WTC11 (cell line): Measurements from ENCODE around the gene FALEC. TPM values are rescaled to one million over a fixed set of nuclear protein-coding genes. Genes with fewer than 3 reads are reported as not detected.

Source experiments
- ATAC-seq: fragments of 200-7000 bp; cut with Tn5 transposase; 2 replicates; pipeline ENCODE4 v1.10.0; 2021; ENCODE audit warnings: mild to moderate bottlenecking, moderate library complexity
- CTCF ChIA-PET: fragments of 300-600 bp; sonication (Branson Sonifier 250); formaldehyde crosslinking; loops from one replicate; lab custom pipeline; 2021; ENCODE audit warnings: antibody characterized with exemption; lab: Charles Lee
- POLR2A ChIA-PET: fragments of 350-600 bp; sonication (Branson Sonifier 250); formaldehyde crosslinking; loops from one replicate; lab custom pipeline; 2021; ENCODE audit warnings: antibody characterized with exemption; lab: Charles Lee
- DNase-seq: peaks from one replicate; pipeline ENCODE4 v3.0.0; 2021; ENCODE audit warnings: low spot score
- H3K27ac Mint-ChIP-seq: 2 replicates; pipeline ENCODE4 v1.8.0; 2021; ENCODE audit warnings: mixed read lengths
- H3K27me3 Mint-ChIP-seq: 2 replicates; pipeline ENCODE4 v1.8.0; 2021; ENCODE audit warnings: low read depth, mild to moderate bottlenecking, moderate library complexity, mixed read lengths
- H3K36me3 Mint-ChIP-seq: 2 replicates; pipeline ENCODE4 v1.8.0; 2021; ENCODE audit warnings: mixed read lengths
- H3K4me1 Mint-ChIP-seq: 2 replicates; pipeline ENCODE4 v1.8.0; 2022; ENCODE audit warnings: mixed read lengths
- H3K4me3 Mint-ChIP-seq: 2 replicates; pipeline ENCODE4 v1.8.0; 2021; ENCODE audit warnings: mild to moderate bottlenecking, moderate library complexity, mixed read lengths
- H3K9me3 Mint-ChIP-seq: 2 replicates; pipeline ENCODE4 v1.8.0; 2021; ENCODE audit warnings: mixed read lengths
- CBFB ChIP-seq: sonication (generic); formaldehyde crosslinking; IDR thresholded peaks from 2 replicates; pipeline ENCODE4 v1.8.1; 2022; ENCODE audit warnings: mild to moderate bottlenecking, low read depth, missing genetic modification reagents
- CREM ChIP-seq: sonication (generic); formaldehyde crosslinking; IDR thresholded peaks from 2 replicates; pipeline ENCODE4 v1.8.1; 2022; ENCODE audit warnings: mild to moderate bottlenecking, missing genetic modification reagents, moderate library complexity
- ELF4 ChIP-seq: sonication (generic); formaldehyde crosslinking; IDR thresholded peaks from 2 replicates; pipeline ENCODE4 v1.8.1; 2022; ENCODE audit warnings: low read depth, mild to moderate bottlenecking, moderate library complexity, missing genetic modification reagents
- EMX1 ChIP-seq: fragments of 250-450 bp; sonication (Bioruptor Pico); IDR thresholded peaks from 2 replicates; pipeline ENCODE4 v1.8.0; 2021; ENCODE audit warnings: mild to moderate bottlenecking
- FOXK1 ChIP-seq: sonication (generic); formaldehyde crosslinking; IDR thresholded peaks from 2 replicates; pipeline ENCODE4 v1.8.0; 2022; ENCODE audit warnings: mild to moderate bottlenecking, moderate library complexity, missing genetic modification reagents
- NFYB ChIP-seq: sonication (generic); formaldehyde crosslinking; conservative IDR thresholded peaks from 2 replicates; pipeline ENCODE4 v1.8.0; 2022; ENCODE audit warnings: low read depth, missing genetic modification reagents
- NR1H2 ChIP-seq: sonication (generic); formaldehyde crosslinking; IDR thresholded peaks from 2 replicates; pipeline ENCODE4 v1.9.0; 2021; ENCODE audit warnings: mild to moderate bottlenecking, moderate library complexity, missing genetic modification reagents
- RELA ChIP-seq: sonication (generic); formaldehyde crosslinking; IDR thresholded peaks from 2 replicates; pipeline ENCODE4 v1.8.1; 2022; ENCODE audit warnings: missing genetic modification reagents, mild to moderate bottlenecking, borderline replicate concordance
- RORB ChIP-seq: fragments of 250-450 bp; sonication (Bioruptor Pico); IDR thresholded peaks from 2 replicates; pipeline ENCODE4 v1.9.0; 2021; ENCODE audit warnings: mild to moderate bottlenecking
- SOX15 ChIP-seq: fragments of 250-450 bp; sonication (Bioruptor Pico); IDR thresholded peaks from 2 replicates; pipeline ENCODE4 v1.9.0; 2021; ENCODE audit warnings: mild to moderate bottlenecking
- SP1 ChIP-seq: sonication (generic); formaldehyde crosslinking; conservative IDR thresholded peaks from 2 replicates; pipeline ENCODE4 v1.8.1; 2022; ENCODE audit warnings: missing genetic modification reagents
- TCF7 ChIP-seq: sonication (generic); formaldehyde crosslinking; IDR thresholded peaks from 2 replicates; pipeline ENCODE4 v1.8.0; 2022; ENCODE audit warnings: mild to moderate bottlenecking, low read depth, missing genetic modification reagents, moderate library complexity
- ZNF138 ChIP-seq: sonication (generic); formaldehyde crosslinking; conservative IDR thresholded peaks from 2 replicates; pipeline ENCODE4 v1.8.1; 2022; ENCODE audit warnings: mild to moderate bottlenecking, moderate library complexity, missing genetic modification reagents
- ZNF219 ChIP-seq: sonication (generic); formaldehyde crosslinking; IDR thresholded peaks from 2 replicates; pipeline ENCODE4 v1.8.0; 2023; ENCODE audit warnings: missing genetic modification reagents, mild to moderate bottlenecking, borderline replicate concordance
- ZNF396 ChIP-seq: fragments of 250-450 bp; sonication (Bioruptor Pico); IDR thresholded peaks from 2 replicates; pipeline ENCODE4 v1.8.0; 2021; ENCODE audit warnings: mild to moderate bottlenecking, moderate library complexity, borderline replicate concordance
- total RNA-seq: library from RNA; stranded (reverse); gene quantifications from 3 replicates; pipeline ENCODE4 v1.2.3, GENCODE V29; 2021
- TF ChIP-seq, protein P1 (sequence below): fragments of 250-450 bp; sonication (Bioruptor Pico); conservative IDR thresholded peaks from 2 replicates; pipeline ENCODE4 v1.9.0; 2021; ENCODE audit warnings: mild to moderate bottlenecking
- TF ChIP-seq, protein P2 (sequence below): fragments of 250-450 bp; sonication (Bioruptor Pico); IDR thresholded peaks from 2 replicates; pipeline ENCODE4 v1.9.0; 2021; ENCODE audit warnings: mild to moderate bottlenecking, borderline replicate concordance
- TF ChIP-seq, protein P3 (sequence below): sonication (generic); formaldehyde crosslinking; IDR thresholded peaks from 2 replicates; pipeline ENCODE4 v1.8.1; 2023; ENCODE audit warnings: mild to moderate bottlenecking, missing genetic modification reagents, moderate library complexity
- TF ChIP-seq, protein P4 (sequence below): sonication (generic); formaldehyde crosslinking; IDR thresholded peaks from 2 replicates; pipeline ENCODE4 v1.8.1; 2022; ENCODE audit warnings: mild to moderate bottlenecking, moderate library complexity, missing genetic modification reagents
- TF ChIP-seq, protein P5 (sequence below): sonication (generic); formaldehyde crosslinking; IDR thresholded peaks from 2 replicates; pipeline ENCODE4 v1.8.1; 2023; ENCODE audit warnings: mild to moderate bottlenecking, missing genetic modification reagents

Gene FALEC
- total RNA-seq, 1 experiment from 2014 or later = 1.2 TPM

DNA sequence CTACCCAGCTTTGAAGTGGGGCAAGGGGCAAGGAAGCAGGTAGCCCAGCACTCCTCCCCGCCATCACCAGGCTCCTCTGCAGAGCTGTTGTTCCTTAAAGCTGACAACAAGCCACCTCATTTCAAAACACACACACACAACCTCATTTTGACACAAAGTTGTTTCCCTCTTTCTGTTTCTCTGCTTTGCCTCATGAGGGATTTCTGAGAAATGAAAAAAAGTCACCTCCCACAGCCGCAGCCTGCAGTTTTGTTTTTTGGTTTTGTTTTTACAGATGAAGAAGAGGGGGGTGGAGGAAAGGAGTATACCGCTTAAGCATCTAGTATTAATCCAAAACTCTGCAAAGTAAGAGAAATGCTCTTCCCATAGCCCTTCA lies 51.8 kb downstream of the FALEC start (continued):
- TF ChIP-seq, protein P1, sequence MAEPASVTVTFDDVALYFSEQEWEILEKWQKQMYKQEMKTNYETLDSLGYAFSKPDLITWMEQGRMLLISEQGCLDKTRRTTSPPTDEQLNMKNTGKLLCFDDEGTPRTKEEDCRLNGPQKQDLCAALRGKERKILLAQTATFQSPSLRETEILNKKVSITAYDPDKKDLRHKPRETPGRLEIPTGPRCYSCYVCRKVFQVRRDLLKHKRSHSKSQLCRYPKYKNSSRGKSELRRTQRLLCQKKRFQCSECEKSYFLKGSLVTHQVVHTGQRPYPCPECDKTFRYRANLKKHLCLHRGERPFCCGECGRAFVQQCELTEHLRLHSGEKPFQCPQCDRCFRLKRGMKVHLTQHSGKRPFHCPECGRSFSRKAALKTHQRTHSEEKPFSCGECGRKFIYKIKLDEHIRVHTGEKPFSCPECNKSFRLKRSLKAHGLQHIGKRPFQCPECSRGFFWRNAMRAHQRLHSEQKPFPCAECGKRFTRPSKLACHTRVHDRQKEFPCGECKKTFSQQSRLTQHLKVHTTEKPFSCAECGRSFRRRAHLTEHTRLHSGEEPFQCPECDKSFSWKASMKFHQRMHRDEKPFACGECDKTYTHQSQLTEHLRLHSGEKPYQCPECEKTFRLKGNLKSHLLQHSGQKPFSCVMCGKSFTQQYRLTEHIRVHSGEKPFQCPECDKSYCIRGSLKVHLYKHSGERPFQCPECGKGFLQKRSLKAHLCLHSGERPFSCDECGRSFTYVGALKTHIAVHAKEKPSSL (CRISPR knock-in tag) = no peak
- TF ChIP-seq EMX1 (CRISPR knock-in tag) (no peak), NR1H2 (CRISPR knock-in tag) (no peak)
- TF ChIP-seq, protein P2, sequence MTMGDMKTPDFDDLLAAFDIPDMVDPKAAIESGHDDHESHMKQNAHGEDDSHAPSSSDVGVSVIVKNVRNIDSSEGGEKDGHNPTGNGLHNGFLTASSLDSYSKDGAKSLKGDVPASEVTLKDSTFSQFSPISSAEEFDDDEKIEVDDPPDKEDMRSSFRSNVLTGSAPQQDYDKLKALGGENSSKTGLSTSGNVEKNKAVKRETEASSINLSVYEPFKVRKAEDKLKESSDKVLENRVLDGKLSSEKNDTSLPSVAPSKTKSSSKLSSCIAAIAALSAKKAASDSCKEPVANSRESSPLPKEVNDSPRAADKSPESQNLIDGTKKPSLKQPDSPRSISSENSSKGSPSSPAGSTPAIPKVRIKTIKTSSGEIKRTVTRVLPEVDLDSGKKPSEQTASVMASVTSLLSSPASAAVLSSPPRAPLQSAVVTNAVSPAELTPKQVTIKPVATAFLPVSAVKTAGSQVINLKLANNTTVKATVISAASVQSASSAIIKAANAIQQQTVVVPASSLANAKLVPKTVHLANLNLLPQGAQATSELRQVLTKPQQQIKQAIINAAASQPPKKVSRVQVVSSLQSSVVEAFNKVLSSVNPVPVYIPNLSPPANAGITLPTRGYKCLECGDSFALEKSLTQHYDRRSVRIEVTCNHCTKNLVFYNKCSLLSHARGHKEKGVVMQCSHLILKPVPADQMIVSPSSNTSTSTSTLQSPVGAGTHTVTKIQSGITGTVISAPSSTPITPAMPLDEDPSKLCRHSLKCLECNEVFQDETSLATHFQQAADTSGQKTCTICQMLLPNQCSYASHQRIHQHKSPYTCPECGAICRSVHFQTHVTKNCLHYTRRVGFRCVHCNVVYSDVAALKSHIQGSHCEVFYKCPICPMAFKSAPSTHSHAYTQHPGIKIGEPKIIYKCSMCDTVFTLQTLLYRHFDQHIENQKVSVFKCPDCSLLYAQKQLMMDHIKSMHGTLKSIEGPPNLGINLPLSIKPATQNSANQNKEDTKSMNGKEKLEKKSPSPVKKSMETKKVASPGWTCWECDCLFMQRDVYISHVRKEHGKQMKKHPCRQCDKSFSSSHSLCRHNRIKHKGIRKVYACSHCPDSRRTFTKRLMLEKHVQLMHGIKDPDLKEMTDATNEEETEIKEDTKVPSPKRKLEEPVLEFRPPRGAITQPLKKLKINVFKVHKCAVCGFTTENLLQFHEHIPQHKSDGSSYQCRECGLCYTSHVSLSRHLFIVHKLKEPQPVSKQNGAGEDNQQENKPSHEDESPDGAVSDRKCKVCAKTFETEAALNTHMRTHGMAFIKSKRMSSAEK (CRISPR knock-in tag) = no peak
- TF ChIP-seq, all 79 proteins: peak for 0

DNA sequence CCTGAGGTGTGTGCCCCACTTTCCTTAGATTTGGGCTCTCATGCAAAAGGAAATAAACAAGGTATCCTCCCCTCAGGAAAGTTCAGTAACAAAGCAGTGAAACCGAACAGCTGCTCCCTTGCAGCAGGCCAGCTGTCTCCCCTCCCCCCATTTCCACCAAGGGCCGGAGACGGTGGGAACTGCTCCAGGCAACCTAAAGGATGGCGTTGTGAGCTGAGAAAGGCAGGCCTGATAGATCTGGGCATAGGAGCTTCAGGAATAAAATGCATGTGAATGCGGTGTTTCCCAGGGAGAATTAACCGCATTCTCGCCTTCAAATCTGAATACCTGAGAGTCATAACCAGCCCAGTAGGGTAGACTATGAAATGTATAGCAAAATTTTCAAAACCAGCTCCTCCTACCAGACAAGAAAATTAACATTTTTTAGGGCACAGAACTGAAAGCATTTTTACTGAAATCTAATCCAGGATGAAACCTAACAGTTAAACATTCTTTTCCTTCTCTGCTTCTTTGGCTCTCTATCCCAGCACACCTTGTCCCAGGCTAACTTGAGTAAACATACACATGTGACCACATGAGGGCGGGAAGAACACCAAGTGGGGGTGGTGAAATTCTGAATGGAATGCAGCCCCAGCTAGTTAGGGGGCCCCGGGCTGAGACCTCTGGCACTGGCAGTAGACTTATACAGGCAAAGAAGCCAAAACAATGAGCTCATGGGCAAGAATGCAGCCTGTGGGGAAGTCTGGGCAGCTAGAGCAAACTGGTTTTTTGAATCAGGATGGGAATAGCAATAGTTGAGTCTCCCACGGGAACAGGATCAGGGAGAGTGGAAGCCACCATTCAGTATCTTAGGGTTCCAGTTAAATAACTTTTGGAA lies 52.4 kb downstream of the FALEC start:
- H3K27ac Mint-ChIP-seq = peak overlapping the region; percentile 100
- H3K9me3 Mint-ChIP-seq = no peaks in the 10 kb centered on the region
- DNase-seq = peak; percentile 91
- peaks cover 17% of the 10 kb centered on the region for H3K36me3 Mint-ChIP-seq
- H3K4me1 Mint-ChIP-seq = peaks cover 77% of the 10 kb centered on the region
- peak; percentile 78 for ATAC-seq
- H3K4me3 Mint-ChIP-seq = peak overlapping the region; percentile 57
- no peaks in the 10 kb centered on the region for H3K27me3 Mint-ChIP-seq
- ChIA-PET CTCF (interaction anchor here (0.5 to 7.2 kb wide), 13 partner anchors 8 to 428 kb away, joined by 3 to 68 read pairs (median 4); partner anchors contain the start of genes ENSA, FALEC and MCL1), POLR2A (interaction anchor here (0.7 to 5.5 kb wide), 10 partner anchors 9 to 415 kb away, joined by 3 to 124 read pairs (median 5); partner anchors contain the start of genes ENSA, FALEC, GOLPH3L and MCL1)
- TF ChIP-seq TCF7 (CRISPR knock-in tag) (no peak), ZNF396 (no peak), RELA (CRISPR knock-in tag) (no peak), FOXK1 (CRISPR knock-in tag) (peak; percentile 54), ZNF219 (CRISPR knock-in tag) (no peak), SP1 (peak; percentile 68; the same call in 1 of the 2 replicates), CBFB (CRISPR knock-in tag) (no peak; the same call in 1 of the 2 replicates), NR1H2 (CRISPR knock-in tag) (no peak), SOX15 (CRISPR knock-in tag) (no peak), ELF4 (CRISPR knock-in tag) (no peak), CREM (CRISPR knock-in tag) (no peak), RORB (CRISPR knock-in tag) (no peak), NFYB (no peak), ZNF138 (no peak)
- TF ChIP-seq, protein P3, sequence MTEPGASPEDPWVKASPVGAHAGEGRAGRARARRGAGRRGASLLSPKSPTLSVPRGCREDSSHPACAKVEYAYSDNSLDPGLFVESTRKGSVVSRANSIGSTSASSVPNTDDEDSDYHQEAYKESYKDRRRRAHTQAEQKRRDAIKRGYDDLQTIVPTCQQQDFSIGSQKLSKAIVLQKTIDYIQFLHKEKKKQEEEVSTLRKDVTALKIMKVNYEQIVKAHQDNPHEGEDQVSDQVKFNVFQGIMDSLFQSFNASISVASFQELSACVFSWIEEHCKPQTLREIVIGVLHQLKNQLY (CRISPR knock-in tag) = no peak
- TF ChIP-seq, protein P4, sequence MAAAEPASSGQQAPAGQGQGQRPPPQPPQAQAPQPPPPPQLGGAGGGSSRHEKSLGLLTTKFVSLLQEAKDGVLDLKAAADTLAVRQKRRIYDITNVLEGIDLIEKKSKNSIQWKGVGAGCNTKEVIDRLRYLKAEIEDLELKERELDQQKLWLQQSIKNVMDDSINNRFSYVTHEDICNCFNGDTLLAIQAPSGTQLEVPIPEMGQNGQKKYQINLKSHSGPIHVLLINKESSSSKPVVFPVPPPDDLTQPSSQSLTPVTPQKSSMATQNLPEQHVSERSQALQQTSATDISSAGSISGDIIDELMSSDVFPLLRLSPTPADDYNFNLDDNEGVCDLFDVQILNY (CRISPR knock-in tag) = peak; percentile 86; the same call in 1 of the 2 replicates
- TF ChIP-seq, protein P5, sequence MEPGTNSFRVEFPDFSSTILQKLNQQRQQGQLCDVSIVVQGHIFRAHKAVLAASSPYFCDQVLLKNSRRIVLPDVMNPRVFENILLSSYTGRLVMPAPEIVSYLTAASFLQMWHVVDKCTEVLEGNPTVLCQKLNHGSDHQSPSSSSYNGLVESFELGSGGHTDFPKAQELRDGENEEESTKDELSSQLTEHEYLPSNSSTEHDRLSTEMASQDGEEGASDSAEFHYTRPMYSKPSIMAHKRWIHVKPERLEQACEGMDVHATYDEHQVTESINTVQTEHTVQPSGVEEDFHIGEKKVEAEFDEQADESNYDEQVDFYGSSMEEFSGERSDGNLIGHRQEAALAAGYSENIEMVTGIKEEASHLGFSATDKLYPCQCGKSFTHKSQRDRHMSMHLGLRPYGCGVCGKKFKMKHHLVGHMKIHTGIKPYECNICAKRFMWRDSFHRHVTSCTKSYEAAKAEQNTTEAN = no peak
- TF ChIP-seq, protein P2 (CRISPR knock-in tag) = no peak
